Neural cell (in vitro differentiated cells): Measurements from ENCODE around the gene RBM17. TPM values are rescaled to one million over a fixed set of nuclear protein-coding genes. Genes with fewer than 3 reads are reported as not detected.
"Not testable (repeated sequence)": the region's sequence is repeated elsewhere in the genome, so short reads cannot be mapped to it uniquely, and the experiment has no call there.

Experiments
- H2AFZ ChIP-seq: fragments of 200-600, 300-800 bp; sonication (generic), shearing (Covaris generic); 2 replicates; pipeline ENCODE4 v1.6.0; 2014; ENCODE audit warnings: low read depth, mild to moderate bottlenecking, antibody characterized with exemption, low read length, moderate library complexity
- H3F3A ChIP-seq: fragments of 200-600 bp; shearing (Covaris generic); 2 replicates; pipeline ENCODE4 v1.6.1; 2016; ENCODE audit warnings: mild to moderate bottlenecking, moderate library complexity, mixed read lengths, antibody characterized with exemption, low read length; ENCODE audit not compliant: insufficient read depth, poor library complexity, severe bottlenecking
- H3K27ac ChIP-seq: fragments of 200-600, 300-800 bp; sonication (generic), shearing (Covaris generic); 2 replicates; pipeline ENCODE4 v1.5.1; 2014; ENCODE audit warnings: mild to moderate bottlenecking, low read length, moderate library complexity
- H3K27me3 ChIP-seq: fragments of 300-800, 200-600 bp; sonication (generic), shearing (Covaris generic); 2 replicates; pipeline ENCODE4 v1.6.0; 2014; ENCODE audit warnings: mild to moderate bottlenecking, low read depth, low read length, moderate library complexity; ENCODE audit not compliant: insufficient read depth
- H3K36me3 ChIP-seq: fragments of 300-800, 200-600 bp; sonication (generic), shearing (Covaris generic); 2 replicates; pipeline ENCODE4 v1.5.1; 2014; ENCODE audit warnings: mild to moderate bottlenecking, antibody characterized with exemption, low read length, moderate library complexity; ENCODE audit not compliant: insufficient read depth
- H3K4me2 ChIP-seq: fragments of 300-800, 200-600 bp; sonication (generic), shearing (Covaris generic); 2 replicates; pipeline ENCODE4 v1.6.0; 2014; ENCODE audit warnings: mild to moderate bottlenecking, low read length
- H3K4me3 ChIP-seq: fragments of 300-800, 200-600 bp; sonication (generic), shearing (Covaris generic); 2 replicates; pipeline ENCODE4 v1.5.1; 2014; ENCODE audit warnings: mild to moderate bottlenecking, low read length, moderate library complexity
- H3K79me2 ChIP-seq: fragments of 200-600 bp; shearing (Covaris generic); replicated peaks from 2 replicates; pipeline ENCODE4 v1.6.0; 2014; ENCODE audit warnings: mild to moderate bottlenecking, low read length, moderate library complexity; ENCODE audit not compliant: insufficient read depth
- H3K9ac ChIP-seq: fragments of 300-800, 200-600 bp; sonication (generic), shearing (Covaris generic); 2 replicates; pipeline ENCODE4 v1.6.1; 2016; ENCODE audit warnings: mild to moderate bottlenecking, low read length, mixed read lengths
- H3K9me2 ChIP-seq: fragments of 200-600 bp; shearing (Covaris generic); 2 replicates; pipeline ENCODE4 v1.6.1; 2016; ENCODE audit warnings: mild to moderate bottlenecking, low read length, mixed read lengths; ENCODE audit not compliant: insufficient read depth
- H3K9me3 ChIP-seq: fragments of 200-600, 300-800 bp; sonication (generic), shearing (Covaris generic); 2 replicates; pipeline ENCODE4 v1.6.1; 2016; ENCODE audit warnings: mild to moderate bottlenecking, mixed run types, low read length, moderate library complexity, mixed read lengths
- H4K20me1 ChIP-seq: fragments of 200-600 bp; shearing (Covaris generic); 2 replicates; pipeline ENCODE4 v1.6.1; 2016; ENCODE audit warnings: mild to moderate bottlenecking, mixed run types; ENCODE audit not compliant: insufficient read depth
- EZH2 ChIP-seq: fragments of 200-600, 300-800 bp; shearing (Covaris generic), sonication (generic); IDR thresholded peaks from 2 replicates; pipeline ENCODE4 v1.6.1; 2014; ENCODE audit warnings: antibody characterized with exemption, low read length, borderline replicate concordance, mild to moderate bottlenecking; ENCODE audit not compliant: insufficient read depth, poor library complexity, severe bottlenecking
- MXI1 ChIP-seq: fragments of 450-650 bp; conservative IDR thresholded peaks from 2 replicates; pipeline ENCODE4 v1.6.1; 2014; ENCODE audit warnings: antibody characterized with exemption, mild to moderate bottlenecking; ENCODE audit not compliant: poor library complexity, severe bottlenecking
- POLR2AphosphoS5 ChIP-seq: IDR thresholded peaks from 2 replicates; pipeline ENCODE4 v1.6.1; 2012
- RAD21 ChIP-seq: fragments of 450-650 bp; conservative IDR thresholded peaks from 2 replicates; pipeline ENCODE4 v1.6.1; 2014; ENCODE audit warnings: antibody characterized with exemption, mild to moderate bottlenecking, moderate library complexity
- REST ChIP-seq: IDR thresholded peaks from 2 replicates; pipeline ENCODE4 v1.6.1; 2012; ENCODE audit warnings: borderline replicate concordance
- TAF1 ChIP-seq: IDR thresholded peaks from 2 replicates; pipeline ENCODE4 v1.6.1; 2012; ENCODE audit warnings: low read depth
- polyA plus RNA-seq: library from polyadenylated mRNA; depleted of rRNA; stranded (reverse); fragments of >200 nt; gene quantifications from 2 replicates; pipeline ENCODE4 v1.2.3, GENCODE V29; 2014

Gene RBM17
- polyA plus RNA-seq, 1 donor from 2014 or later = 109 TPM

GRCh38 chr10:6062101-6062771 is 26.6 kb upstream of the RBM17 start, which contains the start of gene IL2RA:
Gene IL2RA, minus strand, starts transcription at chr10:6062367. Its CDS starts 216 bp downstream, at chr10:6062151.
- H3K27me3 ChIP-seq = no peaks in the 10 kb centered on the region
- H3F3A ChIP-seq = no peaks in the 10 kb centered on the region
- no peak within 1 kb of the TSS for H3K9ac ChIP-seq
- no peak within 1 kb of the TSS for H3K4me3 ChIP-seq
- no peak within 1 kb of the TSS for H3K4me2 ChIP-seq
- H4K20me1 ChIP-seq = no peaks in the 10 kb centered on the region
- H3K36me3 ChIP-seq = no peaks in the 10 kb centered on the region
- H3K9me3 ChIP-seq = no peaks in the 10 kb centered on the region
- no peak within 1 kb of the TSS for H2AFZ ChIP-seq
- no peaks in the 10 kb centered on the region for H3K9me2 ChIP-seq
- no peaks in the 10 kb centered on the region for H3K79me2 ChIP-seq
- TF ChIP-seq POLR2AphosphoS5 = no peak
- no peak for TF ChIP-seq MXI1
- no peak for TF ChIP-seq REST
- TF ChIP-seq TAF1 = no peak
- no peak for TF ChIP-seq EZH2
- no peak for TF ChIP-seq RAD21
- H3K27ac ChIP-seq = no peak within 1 kb of the TSS

- Histone ChIP-seq H3K4me2 (no peak overlapping the region), H3K79me2 (no peaks in the 10 kb centered on the region), H3K9me2 (no peaks in the 10 kb centered on the region), H3K27ac (no peak overlapping the region), H3K9ac (no peak overlapping the region), H3K4me3 (no peak overlapping the region), H4K20me1 (no peaks in the 10 kb centered on the region), H3K9me3 (no peaks in the 10 kb centered on the region), H3F3A (no peaks in the 10 kb centered on the region), H3K36me3 (no peaks in the 10 kb centered on the region), H3K27me3 (no peaks in the 10 kb centered on the region), H2AFZ (no peak overlapping the region)
- no peak for TF ChIP-seq MXI1
Measured at GRCh38 chr10:6064119-6064518, 24.7 kb upstream of the RBM17 start.

GRCh38 chr10:6064726-6065125 is 24.1 kb upstream of the RBM17 start:
- not testable (repeated sequence) for H3K27me3 ChIP-seq, H3K79me2 ChIP-seq, H3K9ac ChIP-seq, H3K36me3 ChIP-seq, H3K9me3 ChIP-seq, H3K27ac ChIP-seq, H4K20me1 ChIP-seq, H2AFZ ChIP-seq, H3K9me2 ChIP-seq, H3F3A ChIP-seq, H3K4me2 ChIP-seq, H3K4me3 ChIP-seq
